OCI-LY1 (cell line): ENCODE measurements around the gene GOLGA2.

Source experiments
- H2AFZ ChIP-seq: fragments of 200-600 bp; sonication (generic), shearing (Covaris generic); 2 replicates; pipeline ENCODE4 v1.6.0; 2014; ENCODE audit warnings: antibody characterized with exemption, mild to moderate bottlenecking, low read length
- H3F3A ChIP-seq: fragments of 200-600 bp; sonication (generic), shearing (Covaris generic); 2 replicates; pipeline ENCODE4 v1.6.0; 2014; ENCODE audit warnings: mild to moderate bottlenecking, antibody characterized with exemption, low read length, moderate library complexity; ENCODE audit not compliant: insufficient read depth
- H3K27ac ChIP-seq: fragments of 200-600 bp; sonication (generic); 2 replicates; pipeline ENCODE4 v1.5.1; 2014; ENCODE audit warnings: low read length, mixed run types, mild to moderate bottlenecking, low read depth; ENCODE audit not compliant: poor library complexity, severe bottlenecking
- H3K27me3 ChIP-seq: fragments of 200-600 bp; sonication (generic); 2 replicates; pipeline ENCODE4 v1.6.0; 2014; ENCODE audit warnings: antibody characterized with exemption, mild to moderate bottlenecking, low read length, moderate library complexity; ENCODE audit not compliant: insufficient read depth
- H3K36me3 ChIP-seq: fragments of 200-600 bp; sonication (generic); 2 replicates; pipeline ENCODE4 v1.6.1; 2014; ENCODE audit warnings: mild to moderate bottlenecking, antibody characterized with exemption, low read length, moderate library complexity, mixed read lengths; ENCODE audit not compliant: insufficient read depth
- H3K4me1 ChIP-seq: fragments of 200-600 bp; sonication (generic); 2 replicates; pipeline ENCODE4 v1.5.1; 2014; ENCODE audit warnings: mild to moderate bottlenecking, low read length, moderate library complexity; ENCODE audit not compliant: insufficient read depth, severe bottlenecking
- H3K4me2 ChIP-seq: fragments of 200-600 bp; sonication (generic), shearing (Covaris generic); 2 replicates; pipeline ENCODE4 v1.6.1; 2014; ENCODE audit warnings: low read length
- H3K4me3 ChIP-seq: fragments of 200-600 bp; sonication (generic); 2 replicates; pipeline ENCODE4 v1.5.1; 2014; ENCODE audit warnings: low read length, low read depth, mild to moderate bottlenecking, mixed read lengths; ENCODE audit not compliant: poor library complexity, severe bottlenecking
- H3K79me2 ChIP-seq: fragments of 200-600 bp; shearing (Covaris generic); 2 replicates; pipeline ENCODE4 v1.6.1; 2016; ENCODE audit warnings: mixed run types, low read length, mixed read lengths; ENCODE audit not compliant: insufficient read depth
- H3K9ac ChIP-seq: fragments of 200-600 bp; sonication (generic), shearing (Covaris generic); 2 replicates; pipeline ENCODE4 v1.6.1; 2014; ENCODE audit warnings: mild to moderate bottlenecking, low read length, mixed read lengths
- H3K9me2 ChIP-seq: fragments of 200-600 bp; sonication (generic), shearing (Covaris generic); 2 replicates; pipeline ENCODE4 v1.6.1; 2014; ENCODE audit warnings: low read depth, mild to moderate bottlenecking, low read length, mixed read lengths
- H3K9me3 ChIP-seq: fragments of 200-600 bp; shearing (Covaris generic); 2 replicates; pipeline ENCODE4 v1.6.1; 2014; ENCODE audit warnings: low read length, mixed read lengths
- H4K20me1 ChIP-seq: fragments of 200-600 bp; sonication (generic), shearing (Covaris generic); 2 replicates; pipeline ENCODE4 v1.6.0; 2016; ENCODE audit warnings: mild to moderate bottlenecking, low read length; ENCODE audit not compliant: insufficient read depth
- EZH2 ChIP-seq: fragments of 200-600 bp; sonication (generic), shearing (Covaris generic); IDR thresholded peaks from 2 replicates; pipeline ENCODE4 v1.8.0; 2017; ENCODE audit warnings: borderline replicate concordance, mixed run types, mild to moderate bottlenecking, antibody characterized with exemption, low read length, moderate library complexity, mixed read lengths
- TF ChIP-seq, protein P1 (sequence below): fragments of 200-600 bp; sonication (generic), shearing (Covaris generic); IDR thresholded peaks from 2 replicates; pipeline ENCODE4 v1.5.1; 2017; ENCODE audit warnings: mild to moderate bottlenecking, antibody characterized with exemption, low read length, moderate library complexity, mixed read lengths

The GOLGA2 gene

DNA sequence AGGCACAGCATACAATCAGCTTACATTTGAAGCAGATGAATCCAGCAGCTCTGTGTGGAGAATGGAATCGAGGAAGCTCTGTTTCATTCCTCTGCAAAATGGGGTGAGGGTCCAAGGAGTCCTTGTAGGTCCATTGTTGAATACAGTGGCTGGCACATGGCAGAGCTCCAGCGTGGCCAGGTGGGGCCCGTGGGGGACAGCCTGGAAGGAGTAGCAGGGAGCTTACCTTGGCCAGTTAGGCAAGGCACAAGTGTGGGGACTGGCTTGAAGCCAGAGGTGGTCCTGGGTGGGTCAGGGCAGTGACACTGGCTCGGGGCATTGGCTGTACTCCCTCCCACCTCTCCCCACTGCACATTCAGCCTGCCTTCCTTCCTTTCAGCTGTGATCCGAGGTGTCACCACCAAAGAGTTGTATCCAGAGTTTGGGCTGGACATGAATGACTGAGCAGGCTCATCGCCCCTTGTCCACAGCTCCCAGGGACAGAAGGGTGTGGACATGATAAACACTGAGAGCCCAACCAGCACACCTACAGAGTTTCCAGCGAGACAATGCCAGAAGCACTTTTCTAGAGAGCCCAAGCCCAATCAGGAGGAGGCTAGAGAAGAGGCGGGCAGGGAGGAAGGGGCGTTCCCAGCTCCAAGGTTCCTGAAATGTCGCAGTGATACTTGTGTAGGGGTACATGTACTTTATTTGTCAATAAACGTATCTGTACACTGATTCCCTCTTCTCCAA, 12.6 kb upstream of the GOLGA2 start:
- no peak overlapping the region for H3K27ac ChIP-seq
- peaks cover 7% of the 10 kb centered on the region; the same call in 1 of the 2 replicates for H3K36me3 ChIP-seq
- H2AFZ ChIP-seq, result no peak overlapping the region
- no peaks in the 10 kb centered on the region for H3K4me1 ChIP-seq
- H3K9ac ChIP-seq, result no peak overlapping the region
- no peaks in the 10 kb centered on the region for H3K9me3 ChIP-seq
- H3F3A ChIP-seq, result no peaks in the 10 kb centered on the region
- no peaks in the 10 kb centered on the region for H4K20me1 ChIP-seq
- H3K9me2 ChIP-seq, result no peaks in the 10 kb centered on the region
- no peaks in the 10 kb centered on the region for H3K27me3 ChIP-seq
- no peaks in the 10 kb centered on the region for H3K79me2 ChIP-seq
- no peak overlapping the region for H3K4me2 ChIP-seq
- TF ChIP-seq, protein P1, sequence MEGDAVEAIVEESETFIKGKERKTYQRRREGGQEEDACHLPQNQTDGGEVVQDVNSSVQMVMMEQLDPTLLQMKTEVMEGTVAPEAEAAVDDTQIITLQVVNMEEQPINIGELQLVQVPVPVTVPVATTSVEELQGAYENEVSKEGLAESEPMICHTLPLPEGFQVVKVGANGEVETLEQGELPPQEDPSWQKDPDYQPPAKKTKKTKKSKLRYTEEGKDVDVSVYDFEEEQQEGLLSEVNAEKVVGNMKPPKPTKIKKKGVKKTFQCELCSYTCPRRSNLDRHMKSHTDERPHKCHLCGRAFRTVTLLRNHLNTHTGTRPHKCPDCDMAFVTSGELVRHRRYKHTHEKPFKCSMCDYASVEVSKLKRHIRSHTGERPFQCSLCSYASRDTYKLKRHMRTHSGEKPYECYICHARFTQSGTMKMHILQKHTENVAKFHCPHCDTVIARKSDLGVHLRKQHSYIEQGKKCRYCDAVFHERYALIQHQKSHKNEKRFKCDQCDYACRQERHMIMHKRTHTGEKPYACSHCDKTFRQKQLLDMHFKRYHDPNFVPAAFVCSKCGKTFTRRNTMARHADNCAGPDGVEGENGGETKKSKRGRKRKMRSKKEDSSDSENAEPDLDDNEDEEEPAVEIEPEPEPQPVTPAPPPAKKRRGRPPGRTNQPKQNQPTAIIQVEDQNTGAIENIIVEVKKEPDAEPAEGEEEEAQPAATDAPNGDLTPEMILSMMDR, result no peak
- TF ChIP-seq EZH2, result no peak
- no peak overlapping the region for H3K4me3 ChIP-seq

DNA sequence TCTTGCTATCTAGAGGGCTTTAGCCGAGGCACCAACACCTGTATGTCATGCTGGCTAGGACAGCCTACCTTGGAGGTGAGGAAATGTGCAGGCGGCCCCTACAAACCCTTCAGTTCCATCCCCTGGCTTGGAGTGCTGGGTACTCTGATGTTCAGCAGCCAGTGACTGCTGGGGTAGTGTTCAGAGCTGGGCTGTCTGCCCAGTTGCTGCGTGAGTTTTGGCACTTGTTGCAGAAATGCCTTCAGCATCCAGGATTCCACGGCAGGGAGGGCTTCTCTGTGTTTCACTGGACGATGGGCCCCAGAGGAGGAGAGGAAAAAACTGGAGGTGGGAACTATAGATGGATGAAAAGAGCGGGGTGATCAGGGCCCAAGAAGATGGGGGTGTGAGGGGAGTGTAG, 10.6 kb upstream of the GOLGA2 start:
- H2AFZ ChIP-seq, result no peak overlapping the region
- no peak overlapping the region for H3K4me2 ChIP-seq
- H3K9ac ChIP-seq, result no peak overlapping the region
- H3K79me2 ChIP-seq, result no peaks in the 10 kb centered on the region
- no peak for TF ChIP-seq EZH2
- TF ChIP-seq, protein P1, result no peak
- no peak overlapping the region for H3K27ac ChIP-seq
- H3K4me3 ChIP-seq, result no peak overlapping the region
- H3F3A ChIP-seq, result no peaks in the 10 kb centered on the region
- H3K9me2 ChIP-seq, result no peaks in the 10 kb centered on the region
- H3K4me1 ChIP-seq, result no peaks in the 10 kb centered on the region
- H3K36me3 ChIP-seq, result peaks cover 7% of the 10 kb centered on the region; the same call in 1 of the 2 replicates
- H3K27me3 ChIP-seq, result no peaks in the 10 kb centered on the region
- no peaks in the 10 kb centered on the region for H3K9me3 ChIP-seq
- H4K20me1 ChIP-seq, result no peaks in the 10 kb centered on the region

DNA sequence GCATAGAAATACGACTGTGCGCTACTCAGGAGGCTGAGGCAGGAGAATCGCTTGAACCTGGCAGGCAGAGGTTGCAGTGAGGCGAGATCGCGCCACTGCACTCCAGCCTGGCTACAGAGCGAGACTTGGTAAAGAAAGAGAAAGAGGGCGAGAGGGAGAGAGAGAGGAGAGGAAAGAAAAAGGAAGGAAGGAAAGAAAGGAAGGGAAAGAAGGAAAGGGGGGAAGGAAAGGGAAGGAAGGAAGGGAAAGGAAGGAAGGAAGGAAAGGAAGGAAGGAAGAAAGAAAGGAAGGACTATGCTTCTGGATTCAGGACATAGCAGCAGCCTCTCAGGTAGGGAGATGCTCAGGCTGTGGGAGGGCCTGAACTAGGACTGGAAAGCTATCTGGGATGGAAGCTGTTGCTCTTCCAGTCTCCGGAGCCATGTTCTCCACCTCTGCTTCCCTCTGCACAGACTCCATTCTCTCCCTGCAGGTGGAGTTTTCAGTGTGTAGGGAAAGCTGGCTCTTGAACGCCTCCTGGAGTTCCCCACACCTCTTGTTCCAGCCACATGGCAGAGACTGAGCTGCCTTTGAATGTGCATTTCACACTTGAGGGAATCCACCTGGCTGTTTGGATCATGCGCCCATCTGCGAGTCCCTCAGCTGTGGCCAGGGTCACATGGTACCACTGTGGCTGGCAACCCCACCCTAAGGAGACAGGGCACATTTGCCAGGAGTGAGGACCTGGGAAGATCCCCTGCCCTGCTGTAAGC, 9.4 kb upstream of the GOLGA2 start:
- H3K4me1 ChIP-seq, result no peaks in the 10 kb centered on the region
- H3K9ac ChIP-seq, result no peak overlapping the region
- H2AFZ ChIP-seq, result no peak overlapping the region
- no peaks in the 10 kb centered on the region for H3F3A ChIP-seq
- H3K27ac ChIP-seq, result no peak overlapping the region
- no peaks in the 10 kb centered on the region for H4K20me1 ChIP-seq
- TF ChIP-seq EZH2, result no peak
- TF ChIP-seq, protein P1, result no peak
- H3K4me3 ChIP-seq, result no peak overlapping the region
- no peaks in the 10 kb centered on the region for H3K79me2 ChIP-seq
- no peaks in the 10 kb centered on the region for H3K27me3 ChIP-seq
- peaks cover 7% of the 10 kb centered on the region; the same call in 1 of the 2 replicates for H3K36me3 ChIP-seq
- H3K9me3 ChIP-seq, result no peaks in the 10 kb centered on the region
- no peaks in the 10 kb centered on the region for H3K9me2 ChIP-seq
- H3K4me2 ChIP-seq, result no peak overlapping the region
